ENCODE measurements around the gene CALR. TPM values are rescaled to one million over a fixed set of nuclear protein-coding genes. Genes with fewer than 3 reads are reported as not detected.
A peak's percentile ranks its signal among the peaks of the same experiment; 100 is the strongest.

CALR gene
- total RNA-seq, 2 experiments from 2014 or later = 535 to 563 TPM

DNA sequence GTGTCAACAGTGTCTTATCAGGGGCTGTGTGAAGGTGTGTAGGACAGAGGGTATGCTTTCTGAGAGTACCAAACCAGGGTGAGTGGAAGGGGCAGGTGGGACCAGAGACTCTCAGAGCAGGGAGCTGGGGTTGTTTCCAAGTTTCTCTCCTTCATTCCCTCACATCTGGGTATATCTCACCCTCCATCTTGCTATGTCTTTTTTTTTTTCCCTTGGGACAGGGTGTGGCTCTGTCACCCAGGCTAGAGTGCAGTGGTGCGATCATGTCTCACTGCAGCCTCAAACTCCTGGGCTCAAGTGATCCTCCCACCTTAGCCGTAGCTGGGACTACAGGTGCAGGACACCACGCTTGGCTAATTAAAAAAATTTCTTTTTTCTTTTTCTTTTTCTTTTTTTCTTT is 41.6 kb downstream of the CALR start:
- POLR2A ChIA-PET = no interaction called here
- H3K36me3 Mint-ChIP-seq (ENCODE audit: low read depth) = no peaks in the 10 kb centered on the region
- H3K4me1 Mint-ChIP-seq (ENCODE audit: low read depth) = peaks cover 2% of the 10 kb centered on the region
- ATAC-seq (no peak), DNase-seq (no peak)
- CTCF ChIA-PET = interaction anchor here (4.0 to 12.9 kb wide), 5 partner anchors 15 to 125 kb away, joined by 22 to 160 read pairs (median 116); no protein-coding TSS in a partner anchor
- H3K9me3 Mint-ChIP-seq = no peaks in the 10 kb centered on the region
- intact Hi-C loops (cut with micrococcal nuclease) = loop anchor here (5.0 to 10.0 kb wide), 2 partner anchors 55 to 82 kb away; no protein-coding TSS in a partner anchor
- peaks cover 11% of the 10 kb centered on the region for H3K27me3 Mint-ChIP-seq
- H3K27ac Mint-ChIP-seq = no peak overlapping the region
- TF ChIP-seq, protein P1, sequence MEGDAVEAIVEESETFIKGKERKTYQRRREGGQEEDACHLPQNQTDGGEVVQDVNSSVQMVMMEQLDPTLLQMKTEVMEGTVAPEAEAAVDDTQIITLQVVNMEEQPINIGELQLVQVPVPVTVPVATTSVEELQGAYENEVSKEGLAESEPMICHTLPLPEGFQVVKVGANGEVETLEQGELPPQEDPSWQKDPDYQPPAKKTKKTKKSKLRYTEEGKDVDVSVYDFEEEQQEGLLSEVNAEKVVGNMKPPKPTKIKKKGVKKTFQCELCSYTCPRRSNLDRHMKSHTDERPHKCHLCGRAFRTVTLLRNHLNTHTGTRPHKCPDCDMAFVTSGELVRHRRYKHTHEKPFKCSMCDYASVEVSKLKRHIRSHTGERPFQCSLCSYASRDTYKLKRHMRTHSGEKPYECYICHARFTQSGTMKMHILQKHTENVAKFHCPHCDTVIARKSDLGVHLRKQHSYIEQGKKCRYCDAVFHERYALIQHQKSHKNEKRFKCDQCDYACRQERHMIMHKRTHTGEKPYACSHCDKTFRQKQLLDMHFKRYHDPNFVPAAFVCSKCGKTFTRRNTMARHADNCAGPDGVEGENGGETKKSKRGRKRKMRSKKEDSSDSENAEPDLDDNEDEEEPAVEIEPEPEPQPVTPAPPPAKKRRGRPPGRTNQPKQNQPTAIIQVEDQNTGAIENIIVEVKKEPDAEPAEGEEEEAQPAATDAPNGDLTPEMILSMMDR (IDR thresholded peaks at IDR 0.05) = no peak
- no peak overlapping the region for H3K4me3 Mint-ChIP-seq

DNA sequence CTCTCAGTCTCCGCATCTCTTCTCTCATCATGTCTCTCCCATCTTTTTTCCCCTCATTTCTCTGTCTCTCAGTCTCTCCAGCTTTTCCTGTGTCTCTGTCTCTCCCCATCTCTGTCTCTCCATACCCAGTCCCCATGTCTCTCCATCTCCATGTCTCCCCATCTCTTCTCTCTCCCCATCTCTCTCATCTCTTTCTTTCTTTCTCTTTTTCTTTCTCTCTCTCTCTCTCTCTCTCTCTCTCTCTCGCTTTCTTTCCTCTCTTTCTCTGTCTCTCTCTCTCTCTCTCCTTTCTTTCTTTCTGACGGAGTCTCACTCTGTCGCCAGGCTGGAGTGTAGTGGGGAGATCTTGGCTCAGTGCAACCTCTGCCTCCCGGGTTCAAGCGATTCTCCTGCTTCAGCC is 44.2 kb downstream of the CALR start:
- CTCF ChIA-PET = interaction anchor here (0.9 to 12.9 kb wide), 7 partner anchors 11 to 111 kb away, joined by 3 to 154 read pairs (median 7); no protein-coding TSS in a partner anchor

DNA sequence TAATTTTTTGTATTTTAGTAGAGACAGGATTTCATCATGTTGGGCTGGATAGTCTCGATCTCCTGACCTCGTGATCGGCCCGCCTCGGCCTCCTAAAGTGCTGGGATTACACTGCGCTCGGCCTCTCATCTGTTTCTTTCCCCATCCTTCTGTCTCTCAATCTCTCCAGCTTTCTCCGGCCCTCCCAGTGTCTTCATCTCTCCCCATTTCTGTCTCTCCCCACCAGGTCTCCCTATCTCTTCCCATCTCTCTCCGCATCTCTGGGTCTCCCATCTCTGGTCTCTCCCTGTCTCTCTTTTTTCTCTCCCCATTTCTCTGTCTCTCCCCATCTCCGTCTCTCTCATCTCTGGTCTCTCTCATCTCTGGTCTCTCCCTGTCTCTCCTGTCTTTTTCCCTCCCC is 44.7 kb downstream of the CALR start:
- ChIA-PET CTCF (interaction anchor here (1.0 to 12.9 kb wide), 7 partner anchors 11 to 111 kb away, joined by 3 to 154 read pairs (median 7); no protein-coding TSS in a partner anchor), POLR2A (interaction anchor here (0.7 to 1.2 kb wide), 2 partner anchors 18 to 32 kb away, joined by 3 read pairs; no protein-coding TSS in a partner anchor)
- peaks cover 4% of the 10 kb centered on the region for H3K27me3 Mint-ChIP-seq
- TF ChIP-seq, protein P1 (IDR thresholded peaks at IDR 0.05) = no peak
- H3K4me3 Mint-ChIP-seq = no peak overlapping the region
- ATAC-seq (no peak), DNase-seq (no peak)
- peaks cover 2% of the 10 kb centered on the region for H3K4me1 Mint-ChIP-seq (ENCODE audit: low read depth)
- intact Hi-C loops (cut with micrococcal nuclease) = loop anchor here (2.0 to 10.0 kb wide), 2 partner anchors 52 to 112 kb away; no protein-coding TSS in a partner anchor
- no peaks in the 10 kb centered on the region for H3K9me3 Mint-ChIP-seq
- H3K27ac Mint-ChIP-seq = no peak overlapping the region
- no peaks in the 10 kb centered on the region for H3K36me3 Mint-ChIP-seq (ENCODE audit: low read depth)

More for the DNA sequence above, 44.2 kb downstream of the CALR start:
- peaks cover 2% of the 10 kb centered on the region for H3K4me1 Mint-ChIP-seq (ENCODE audit: low read depth)
- H3K27me3 Mint-ChIP-seq = peaks cover 7% of the 10 kb centered on the region
- no peaks in the 10 kb centered on the region for H3K36me3 Mint-ChIP-seq (ENCODE audit: low read depth)
- TF ChIP-seq, protein P1 (IDR thresholded peaks at IDR 0.05) = no peak
- H3K9me3 Mint-ChIP-seq = no peaks in the 10 kb centered on the region
- no peak overlapping the region for H3K27ac Mint-ChIP-seq
- intact Hi-C loops (cut with micrococcal nuclease) = loop anchor here (2.0 to 10.0 kb wide), 2 partner anchors 52 to 112 kb away; no protein-coding TSS in a partner anchor
- no peak overlapping the region for H3K4me3 Mint-ChIP-seq
- POLR2A ChIA-PET = interaction anchor here (0.7 to 1.2 kb wide), 3 partner anchors 17 to 359 kb away, joined by 3 to 4 read pairs (median 3); no protein-coding TSS in a partner anchor
- ATAC-seq (no peak), DNase-seq (no peak)

DNA sequence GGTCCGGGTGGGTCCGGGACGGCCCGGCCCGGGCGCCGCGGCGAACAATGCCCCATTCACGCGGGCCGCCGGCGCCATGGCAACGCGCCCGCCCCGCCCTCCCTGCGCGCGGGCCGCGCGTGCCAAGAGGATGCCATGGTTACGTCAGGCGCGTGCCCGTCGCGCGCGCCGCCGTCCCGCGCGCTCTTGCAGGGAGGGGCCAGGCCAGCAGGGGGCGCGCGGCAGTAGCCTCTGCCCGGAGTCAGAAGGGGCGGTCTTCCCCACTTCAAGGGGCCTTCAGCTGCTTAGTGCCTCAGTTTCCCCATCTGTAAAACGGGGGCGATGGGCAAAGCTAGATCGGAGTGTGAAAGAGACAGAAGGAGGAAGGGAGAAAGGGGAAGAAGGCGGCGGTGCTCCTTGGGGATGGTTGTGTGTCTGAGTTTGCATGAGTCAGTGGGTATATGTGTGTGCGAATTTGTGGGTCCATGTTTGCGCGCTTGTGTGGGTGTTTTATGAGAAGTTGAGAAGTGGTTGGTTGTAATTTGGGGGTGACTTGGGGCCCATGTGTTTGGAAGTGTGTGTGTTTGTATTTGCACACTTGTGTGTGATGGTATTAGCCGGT is 45.2 kb downstream of the CALR start:
- ChIA-PET CTCF (interaction anchor here (1.0 to 12.9 kb wide), 6 partner anchors 10 to 110 kb away, joined by 4 to 154 read pairs (median 8); no protein-coding TSS in a partner anchor), POLR2A (no interaction called here)
- Mint-ChIP-seq H3K27ac (no peak overlapping the region), H3K9me3 (no peaks in the 10 kb centered on the region), H3K4me3 (no peak overlapping the region), H3K36me3 (ENCODE audit: low read depth) (no peaks in the 10 kb centered on the region), H3K4me1 (ENCODE audit: low read depth) (peaks cover 2% of the 10 kb centered on the region), H3K27me3 (peaks cover 4% of the 10 kb centered on the region)
- ATAC-seq = peak; percentile 89
- intact Hi-C loops (cut with micrococcal nuclease) = loop anchor here (2.0 to 10.0 kb wide), 2 partner anchors 51 to 111 kb away; no protein-coding TSS in a partner anchor
- DNase-seq = peak; percentile 85
- TF ChIP-seq, protein P1 (IDR thresholded peaks at IDR 0.05) = peak; percentile 97

Measured in activated CD8-positive, alpha-beta T cell treated with anti-CD3 and anti-CD28 coated beads for 36 hours (primary cell).